Measurements from ENCODE around the gene LAMA3.

The LAMA3 gene

GRCh38 chr18:23835506-23835905, 146.3 kb downstream of the LAMA3 start:
- H3K9me3 Mint-ChIP-seq = no peaks in the 10 kb centered on the region
- DNase-seq = no peak
- H3K36me3 Mint-ChIP-seq (ENCODE audit: low read depth) = no peaks in the 10 kb centered on the region

GRCh38 chr18:23837591-23837990, 148.3 kb downstream of the LAMA3 start:
- H3K4me1 Mint-ChIP-seq = no peaks in the 10 kb centered on the region
- H3K27ac Mint-ChIP-seq = no peak overlapping the region
- H3K36me3 Mint-ChIP-seq (ENCODE audit: low read depth) = no peaks in the 10 kb centered on the region
- H3K9me3 Mint-ChIP-seq = no peaks in the 10 kb centered on the region
- no peak for DNase-seq
- H3K4me3 Mint-ChIP-seq = no peak overlapping the region
- no peak for TF ChIP-seq CTCF (IDR thresholded peaks at IDR 0.05)
- H3K27me3 Mint-ChIP-seq (ENCODE audit: low read depth, poor library complexity) = no peaks in the 10 kb centered on the region

More at GRCh38 chr18:23835506-23835905, 146.3 kb downstream of the LAMA3 start:
- no peak for TF ChIP-seq CTCF (IDR thresholded peaks at IDR 0.05)
- Mint-ChIP-seq H3K4me3 (no peak overlapping the region), H3K27ac (no peak overlapping the region), H3K4me1 (no peaks in the 10 kb centered on the region), H3K27me3 (ENCODE audit: low read depth, poor library complexity) (no peaks in the 10 kb centered on the region)

GRCh38 chr18:23838233-23838632, 149.0 kb downstream of the LAMA3 start:
- Mint-ChIP-seq H3K36me3 (ENCODE audit: low read depth) (no peaks in the 10 kb centered on the region), H3K9me3 (no peaks in the 10 kb centered on the region), H3K27ac (no peak overlapping the region), H3K4me3 (no peak overlapping the region), H3K4me1 (no peaks in the 10 kb centered on the region), H3K27me3 (ENCODE audit: low read depth, poor library complexity) (peaks cover 3% of the 10 kb centered on the region)
- DNase-seq = no peak
- TF ChIP-seq CTCF (IDR thresholded peaks at IDR 0.05) = no peak

GRCh38 chr18:23838801-23839366, 149.6 kb downstream of the LAMA3 start:
- no peak overlapping the region for H3K27ac Mint-ChIP-seq
- H3K4me1 Mint-ChIP-seq = peaks cover 6% of the 10 kb centered on the region
- no peaks in the 10 kb centered on the region for H3K9me3 Mint-ChIP-seq
- no peaks in the 10 kb centered on the region for H3K36me3 Mint-ChIP-seq (ENCODE audit: low read depth)
- no peak overlapping the region for H3K4me3 Mint-ChIP-seq
- no peak for TF ChIP-seq CTCF (IDR thresholded peaks at IDR 0.05)
- DNase-seq = no peak
- peaks cover 5% of the 10 kb centered on the region for H3K27me3 Mint-ChIP-seq (ENCODE audit: low read depth, poor library complexity)

GRCh38 chr18:23842305-23842704, 153.1 kb downstream of the LAMA3 start:
- no peak for DNase-seq
- H3K27me3 Mint-ChIP-seq (ENCODE audit: low read depth, poor library complexity) = peaks cover 9% of the 10 kb centered on the region
- H3K36me3 Mint-ChIP-seq (ENCODE audit: low read depth) = no peaks in the 10 kb centered on the region
- peaks cover 11% of the 10 kb centered on the region for H3K4me1 Mint-ChIP-seq
- no peak overlapping the region for H3K4me3 Mint-ChIP-seq
- no peak overlapping the region for H3K27ac Mint-ChIP-seq
- H3K9me3 Mint-ChIP-seq = no peaks in the 10 kb centered on the region
- TF ChIP-seq CTCF (IDR thresholded peaks at IDR 0.05) = no peak

- Mint-ChIP-seq H3K4me3 (no peak overlapping the region), H3K9me3 (no peaks in the 10 kb centered on the region), H3K4me1 (peaks cover 18% of the 10 kb centered on the region), H3K36me3 (ENCODE audit: low read depth) (no peaks in the 10 kb centered on the region), H3K27ac (no peak overlapping the region), H3K27me3 (ENCODE audit: low read depth, poor library complexity) (peaks cover 9% of the 10 kb centered on the region)
- TF ChIP-seq CTCF (IDR thresholded peaks at IDR 0.05) = no peak
- DNase-seq = peak; percentile 35
Observed at GRCh38 chr18:23844991-23845680, 155.9 kb downstream of the LAMA3 start.
